Sigmoid colon (tissue), 4 donors: ENCODE data around the gene PM20D1.

ENCODE experiments used
- POLR2A ChIP-seq, 2 donors: fragments of 450-650 bp; IDR thresholded peaks; one replicate each; pipeline ENCODE4 v1.6.1; 2016; ENCODE audit warnings: antibody characterized with exemption in 2 of 2, mild to moderate bottlenecking in 2 of 2, moderate library complexity in 2 of 2
- POLR2AphosphoS5 ChIP-seq, 4 donors: sonication (generic); formaldehyde crosslinking; IDR thresholded peaks; one replicate each; pipeline ENCODE4 v1.6.1; 2017; ENCODE audit warnings: antibody characterized with exemption in 4 of 4
- TF ChIP-seq, protein P1 (sequence below), 4 experiments: fragments of 450-650 bp in 3 of 4; fragments of 200-600 bp in 1 of 4; IDR thresholded peaks; one replicate each; pipeline ENCODE4 v1.5.1; 2016 to 2019; ENCODE audit warnings: antibody characterized with exemption in 4 of 4, mild to moderate bottlenecking in 3 of 4, moderate library complexity in 2 of 4

DNA sequence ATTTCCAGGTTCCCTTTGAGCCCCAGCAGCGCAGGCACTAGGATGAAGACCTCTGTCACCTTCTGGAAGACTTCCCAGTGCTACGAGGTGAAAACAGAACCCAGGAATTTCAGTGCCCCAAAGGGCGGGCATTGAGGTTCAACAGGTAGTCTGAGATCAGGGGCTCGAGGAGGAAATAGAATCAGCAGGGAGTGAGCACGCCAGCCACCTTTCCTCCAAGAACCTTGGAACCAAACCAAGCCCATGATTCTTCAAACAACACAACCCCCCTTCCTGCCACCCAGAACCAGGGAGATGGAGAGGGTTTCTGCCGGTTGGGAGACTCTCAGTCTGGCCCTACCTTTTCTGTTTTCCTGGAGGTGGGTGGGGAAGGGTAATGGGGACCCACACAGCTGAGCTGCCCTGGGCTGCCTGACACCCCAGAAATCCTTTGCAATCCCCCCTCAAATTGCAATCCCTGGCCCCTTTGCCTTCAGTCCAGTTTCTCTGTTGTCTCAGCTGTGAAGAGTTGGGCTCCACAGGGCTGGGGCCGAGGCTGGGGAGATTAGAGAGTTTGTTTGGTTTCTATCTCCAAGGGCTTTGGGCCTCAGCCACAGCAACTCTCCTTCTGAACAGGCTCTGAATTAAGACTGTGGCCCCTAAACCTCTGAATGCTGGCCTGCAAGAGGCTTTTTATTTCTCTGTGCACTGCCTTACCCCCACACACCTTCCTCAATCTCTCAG is 48.8 kb downstream of the PM20D1 start:
- TF ChIP-seq, protein P1, sequence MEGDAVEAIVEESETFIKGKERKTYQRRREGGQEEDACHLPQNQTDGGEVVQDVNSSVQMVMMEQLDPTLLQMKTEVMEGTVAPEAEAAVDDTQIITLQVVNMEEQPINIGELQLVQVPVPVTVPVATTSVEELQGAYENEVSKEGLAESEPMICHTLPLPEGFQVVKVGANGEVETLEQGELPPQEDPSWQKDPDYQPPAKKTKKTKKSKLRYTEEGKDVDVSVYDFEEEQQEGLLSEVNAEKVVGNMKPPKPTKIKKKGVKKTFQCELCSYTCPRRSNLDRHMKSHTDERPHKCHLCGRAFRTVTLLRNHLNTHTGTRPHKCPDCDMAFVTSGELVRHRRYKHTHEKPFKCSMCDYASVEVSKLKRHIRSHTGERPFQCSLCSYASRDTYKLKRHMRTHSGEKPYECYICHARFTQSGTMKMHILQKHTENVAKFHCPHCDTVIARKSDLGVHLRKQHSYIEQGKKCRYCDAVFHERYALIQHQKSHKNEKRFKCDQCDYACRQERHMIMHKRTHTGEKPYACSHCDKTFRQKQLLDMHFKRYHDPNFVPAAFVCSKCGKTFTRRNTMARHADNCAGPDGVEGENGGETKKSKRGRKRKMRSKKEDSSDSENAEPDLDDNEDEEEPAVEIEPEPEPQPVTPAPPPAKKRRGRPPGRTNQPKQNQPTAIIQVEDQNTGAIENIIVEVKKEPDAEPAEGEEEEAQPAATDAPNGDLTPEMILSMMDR (IDR thresholded peaks at IDR 0.05) = no peak
- no peak for TF ChIP-seq POLR2A (IDR thresholded peaks at IDR 0.05)
- TF ChIP-seq POLR2AphosphoS5 (IDR thresholded peaks at IDR 0.05) = no peak
